ENCODE data around the gene ALLC. TPM values are rescaled to one million over a fixed set of nuclear protein-coding genes. Genes with fewer than 3 reads are reported as not detected.

Gene ALLC
- total RNA-seq, 1 donor from 2014 or later: not detected

DNA sequence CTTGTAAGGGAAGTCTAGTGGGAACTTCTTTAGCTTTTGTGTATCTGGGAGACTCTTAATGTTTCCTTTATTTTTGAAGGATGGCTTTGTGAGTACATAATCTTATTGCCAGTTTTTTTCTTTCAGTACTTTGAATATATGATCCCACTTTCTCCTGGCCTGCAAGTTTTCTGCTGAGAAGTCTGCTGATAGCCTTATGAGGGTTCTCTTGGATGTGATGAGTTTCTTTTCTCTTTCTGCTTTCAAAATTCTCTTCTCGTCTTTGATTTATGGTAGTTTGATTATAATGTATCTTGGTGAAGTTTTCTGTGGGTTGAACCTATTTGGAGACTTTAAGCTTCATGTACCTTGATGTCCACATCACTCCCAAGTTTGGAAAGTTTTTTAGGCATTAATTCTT lies 35.0 kb upstream of the ALLC start:
- no peak for DNase-seq (ENCODE audit: low read depth)
- no peak overlapping the region for H3K4me3 ChIP-seq (ENCODE audit: low read depth, low read length)
- no peak for TF ChIP-seq CTCF (conservative IDR thresholded peaks at IDR 0.05; ENCODE audit: low read depth, low read length)

- DNase-seq (ENCODE audit: low read depth): no peak
- H3K4me3 ChIP-seq (ENCODE audit: low read depth, low read length): no peak overlapping the region
- no peak for TF ChIP-seq CTCF (conservative IDR thresholded peaks at IDR 0.05; ENCODE audit: low read depth, low read length)
Measured at GRCh38 chr2:3624059-3624794, 33.8 kb upstream of the ALLC start.

DNA sequence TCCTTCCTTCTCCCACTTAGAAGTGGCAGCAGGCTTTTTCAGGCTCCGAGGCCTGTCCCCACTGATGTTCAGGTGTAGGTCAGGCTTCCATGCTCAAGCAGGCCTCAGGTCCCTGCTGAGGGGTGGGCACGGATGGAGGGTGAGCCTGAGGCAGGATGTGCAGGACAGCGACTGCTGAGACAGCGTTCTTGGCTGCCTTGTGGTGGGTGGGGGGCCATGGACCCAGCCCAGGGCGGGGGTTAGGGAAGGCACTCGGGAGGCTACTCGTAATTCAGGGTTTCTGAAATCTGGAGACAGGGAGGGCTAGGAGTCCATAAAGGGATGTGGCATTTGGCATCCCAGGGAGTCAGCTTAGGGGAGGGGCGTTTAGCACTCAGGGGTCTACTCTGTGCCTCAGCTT lies 32.8 kb upstream of the ALLC start:
- H3K4me3 ChIP-seq (ENCODE audit: low read depth, low read length): no peak overlapping the region
- no peak for DNase-seq (ENCODE audit: low read depth)
- TF ChIP-seq CTCF (conservative IDR thresholded peaks at IDR 0.05; ENCODE audit: low read depth, low read length): no peak

DNA sequence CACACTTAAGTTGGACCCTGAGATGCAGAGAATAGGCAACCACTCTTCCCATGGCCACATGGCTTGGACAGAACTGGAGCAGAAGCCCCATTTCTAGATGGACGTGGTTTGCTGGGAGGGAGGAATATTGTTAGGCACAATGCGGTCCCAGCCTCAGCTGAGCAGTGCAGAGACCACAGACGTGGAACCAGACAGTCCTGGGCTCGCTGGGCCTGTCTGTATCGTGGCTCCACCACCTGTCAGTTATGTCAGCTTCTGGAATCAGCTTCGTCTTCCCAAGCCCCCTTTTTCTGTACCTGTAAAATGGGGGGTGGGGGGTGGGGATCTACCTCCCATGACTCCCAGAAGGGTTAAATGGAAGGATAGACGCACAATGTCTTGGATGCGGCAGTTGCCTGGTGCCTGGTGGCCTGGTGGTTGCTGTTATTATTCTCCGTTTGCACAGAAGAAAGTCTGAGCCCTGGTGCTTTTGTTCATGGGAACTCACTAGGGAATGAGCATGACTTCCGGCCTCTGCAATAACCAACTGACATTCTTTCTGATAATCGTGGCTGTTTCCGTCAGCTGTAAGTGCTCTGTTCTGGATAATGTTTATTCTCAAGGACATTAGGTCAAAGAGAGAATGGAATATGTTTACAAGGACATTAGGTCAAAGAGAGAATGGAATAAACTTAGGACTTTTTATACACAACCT lies 31.7 kb upstream of the ALLC start:
- no peak overlapping the region for H3K4me3 ChIP-seq (ENCODE audit: low read depth, low read length)
- no peak for TF ChIP-seq CTCF (conservative IDR thresholded peaks at IDR 0.05; ENCODE audit: low read depth, low read length)
- DNase-seq (ENCODE audit: low read depth): no peak

DNA sequence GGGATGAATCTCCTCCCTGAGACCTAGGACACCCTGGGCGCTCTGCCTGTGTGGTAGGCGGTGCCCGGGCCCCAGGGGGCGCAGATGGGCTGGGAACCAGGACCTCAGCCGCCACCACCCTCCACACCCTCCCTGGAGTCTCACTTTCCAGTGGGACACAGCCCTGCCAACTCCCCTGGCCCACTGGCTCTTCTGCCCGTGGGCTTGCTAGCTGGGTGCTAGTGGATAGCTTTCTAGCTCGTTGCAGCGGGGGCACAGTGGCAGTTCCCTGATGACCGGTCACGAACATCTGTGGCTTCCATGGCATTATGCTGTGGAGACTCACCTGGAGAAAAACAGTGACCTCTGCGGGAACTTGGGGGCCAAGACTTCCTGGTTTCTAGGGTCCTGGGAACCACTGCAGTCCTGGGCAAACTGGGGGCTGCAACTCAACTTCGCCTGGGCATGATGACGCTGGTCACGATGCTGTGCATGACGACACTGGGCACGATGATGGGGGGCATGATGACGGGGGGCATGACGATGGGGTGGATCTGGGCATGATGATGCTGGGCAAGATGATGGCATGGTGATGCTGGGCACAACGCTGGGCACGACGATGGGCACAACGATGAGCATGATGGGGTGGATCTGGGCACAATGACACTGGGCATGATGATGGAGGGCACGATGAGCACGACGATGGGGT lies 31.0 kb upstream of the ALLC start:
- H3K4me3 ChIP-seq (ENCODE audit: low read depth, low read length): no peak overlapping the region
- no peak for TF ChIP-seq CTCF (conservative IDR thresholded peaks at IDR 0.05; ENCODE audit: low read depth, low read length)
- no peak for DNase-seq (ENCODE audit: low read depth)

DNA sequence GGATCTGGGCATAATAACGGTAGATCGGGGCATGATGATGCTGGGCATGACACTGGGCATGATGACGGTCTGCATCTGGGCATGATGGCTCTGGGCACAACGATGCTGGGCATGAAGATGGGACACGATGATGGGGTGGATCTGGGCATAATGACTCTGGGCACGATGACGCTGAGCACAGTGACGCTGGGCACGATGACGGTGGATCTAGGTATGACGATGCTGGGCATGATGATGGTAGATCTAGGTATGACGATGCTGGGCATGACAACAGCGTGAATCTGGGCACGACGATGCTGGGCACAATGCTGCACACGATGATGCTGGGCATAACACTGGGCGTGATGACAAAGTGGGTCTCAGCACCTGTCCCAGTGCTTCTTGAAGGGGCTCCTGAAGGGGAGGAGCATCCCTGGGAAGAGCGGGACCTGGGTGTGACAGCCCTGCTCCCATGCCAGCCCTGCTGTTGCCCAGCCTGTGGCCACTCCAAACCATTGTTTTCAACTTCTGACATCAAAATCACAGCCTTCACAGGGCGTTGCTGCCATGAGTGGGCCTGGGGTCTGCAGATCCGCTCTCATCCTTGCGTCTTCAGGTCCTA lies 30.4 kb upstream of the ALLC start:
- no peak overlapping the region for H3K4me3 ChIP-seq (ENCODE audit: low read depth, low read length)
- DNase-seq (ENCODE audit: low read depth): no peak
- no peak for TF ChIP-seq CTCF (conservative IDR thresholded peaks at IDR 0.05; ENCODE audit: low read depth, low read length)
